Upper lobe of right lung (tissue), 1 donor: ENCODE results near the gene WDR7. TPM values are rescaled to one million over a fixed set of nuclear protein-coding genes. Genes with fewer than 3 reads are reported as not detected.

Experiments
- ATAC-seq: fragments of 200-7000 bp; cut with Tn5 transposase; one replicate; pipeline ENCODE4 v1.9.1; 2020; ENCODE audit warnings: mild to moderate bottlenecking, moderate library complexity
- DNase-seq: peaks from one replicate; pipeline ENCODE4 v3.0.0-alpha.2; 2020
- H3K27ac ChIP-seq: fragments of 200-600 bp; one replicate; pipeline ENCODE4 v1.8.0; 2022
- H3K27me3 ChIP-seq: fragments of 200-600 bp; one replicate; pipeline ENCODE4 v1.8.0; 2022; ENCODE audit warnings: mild to moderate bottlenecking
- H3K36me3 ChIP-seq: fragments of 200-600 bp; one replicate; pipeline ENCODE4 v1.8.0; 2022
- H3K4me1 ChIP-seq: fragments of 200-600 bp; one replicate; pipeline ENCODE4 v1.8.0; 2022
- H3K4me3 ChIP-seq: fragments of 200-600 bp; one replicate; pipeline ENCODE4 v1.8.0; 2022; ENCODE audit warnings: mild to moderate bottlenecking
- H3K9me3 ChIP-seq: fragments of 200-600 bp; one replicate; pipeline ENCODE4 v1.8.0; 2022
- CTCF ChIP-seq: fragments of 200-600 bp; IDR thresholded peaks from one replicate; pipeline ENCODE4 v1.8.0; 2022; ENCODE audit warnings: antibody characterized with exemption
- intact Hi-C: fragments of 100-400 bp; cut with DNase I; formaldehyde crosslinking; loops from one replicate; pipeline ENCODE4 v1.11.0; 2022
- total RNA-seq: library from RNA; stranded (reverse); fragmentation: NEBNext Ultra II Directional; extraction: Animal tissue kit (Norgen Biotek cat#: 25700); gene quantifications from one replicate; pipeline ENCODE4 v1.2.1, GENCODE V29; 2021
- donor health status: DM: no; HTN: yes; CAD: no; lungs with severe emphysema.

Gene WDR7
- total RNA-seq, 1 donor from 2014 or later = 30.7 TPM

- Histone ChIP-seq H3K9me3 (no peaks in the 10 kb centered on the region), H3K27ac (no peak overlapping the region), H3K4me1 (no peaks in the 10 kb centered on the region), H3K36me3 (no peaks in the 10 kb centered on the region), H3K4me3 (no peak overlapping the region), H3K27me3 (no peaks in the 10 kb centered on the region)
- TF ChIP-seq CTCF = no peak
- intact Hi-C loops = no loop called here
- ATAC-seq (no peak), DNase-seq (no peak)
Observed at GRCh38 chr18:56910237-56910636, 259.1 kb downstream of the WDR7 start.

GRCh38 chr18:56910967-56911366 lies 259.8 kb downstream of the WDR7 start:
- intact Hi-C loops = no loop called here
- no peak for TF ChIP-seq CTCF
- H3K4me1 ChIP-seq = no peaks in the 10 kb centered on the region
- no peak overlapping the region for H3K4me3 ChIP-seq
- no peaks in the 10 kb centered on the region for H3K36me3 ChIP-seq
- ATAC-seq (no peak), DNase-seq (no peak)
- H3K27me3 ChIP-seq = no peaks in the 10 kb centered on the region
- no peaks in the 10 kb centered on the region for H3K9me3 ChIP-seq
- H3K27ac ChIP-seq = no peak overlapping the region

- Histone ChIP-seq H3K27me3 (no peaks in the 10 kb centered on the region), H3K4me3 (no peak overlapping the region), H3K9me3 (no peaks in the 10 kb centered on the region), H3K36me3 (no peaks in the 10 kb centered on the region), H3K27ac (no peak overlapping the region), H3K4me1 (no peaks in the 10 kb centered on the region)
- TF ChIP-seq CTCF = no peak
- ATAC-seq (no peak), DNase-seq (no peak)
- intact Hi-C loops = no loop called here
Observed at GRCh38 chr18:56913941-56914340, 262.8 kb downstream of the WDR7 start.

GRCh38 chr18:56919190-56919589 lies 268.0 kb downstream of the WDR7 start:
- H3K36me3 ChIP-seq = no peaks in the 10 kb centered on the region
- ATAC-seq = no peak

GRCh38 chr18:56921896-56922480 lies 270.8 kb downstream of the WDR7 start:
- H3K4me3 ChIP-seq = no peak overlapping the region
- no peak for TF ChIP-seq CTCF
- ATAC-seq (no peak), DNase-seq (no peak)
- no peaks in the 10 kb centered on the region for H3K27me3 ChIP-seq
- H3K9me3 ChIP-seq = no peaks in the 10 kb centered on the region
- H3K4me1 ChIP-seq = no peaks in the 10 kb centered on the region
- no peaks in the 10 kb centered on the region for H3K36me3 ChIP-seq
- H3K27ac ChIP-seq = no peak overlapping the region
- intact Hi-C loops = no loop called here

More at GRCh38 chr18:56919190-56919589, 268.0 kb downstream of the WDR7 start:
- DNase-seq = no peak
- Histone ChIP-seq H3K4me3 (no peak overlapping the region), H3K4me1 (no peaks in the 10 kb centered on the region), H3K9me3 (no peaks in the 10 kb centered on the region), H3K27me3 (no peaks in the 10 kb centered on the region), H3K27ac (no peak overlapping the region)
- intact Hi-C loops = no loop called here
- TF ChIP-seq CTCF = no peak

- intact Hi-C loops = no loop called here
- no peak overlapping the region for H3K4me3 ChIP-seq
- no peaks in the 10 kb centered on the region for H3K9me3 ChIP-seq
- H3K27ac ChIP-seq = no peak overlapping the region
- no peaks in the 10 kb centered on the region for H3K27me3 ChIP-seq
- ATAC-seq (no peak), DNase-seq (no peak)
- no peaks in the 10 kb centered on the region for H3K4me1 ChIP-seq
- H3K36me3 ChIP-seq = no peaks in the 10 kb centered on the region
- TF ChIP-seq CTCF = no peak
Observed at GRCh38 chr18:56926734-56927133, 275.6 kb downstream of the WDR7 start.
